ENCODE measurements around the gene NCK1.
"Not testable (repeated sequence)": the region's sequence is repeated elsewhere in the genome, so short reads cannot be mapped to it uniquely, and the experiment has no call there.

The NCK1 gene

DNA sequence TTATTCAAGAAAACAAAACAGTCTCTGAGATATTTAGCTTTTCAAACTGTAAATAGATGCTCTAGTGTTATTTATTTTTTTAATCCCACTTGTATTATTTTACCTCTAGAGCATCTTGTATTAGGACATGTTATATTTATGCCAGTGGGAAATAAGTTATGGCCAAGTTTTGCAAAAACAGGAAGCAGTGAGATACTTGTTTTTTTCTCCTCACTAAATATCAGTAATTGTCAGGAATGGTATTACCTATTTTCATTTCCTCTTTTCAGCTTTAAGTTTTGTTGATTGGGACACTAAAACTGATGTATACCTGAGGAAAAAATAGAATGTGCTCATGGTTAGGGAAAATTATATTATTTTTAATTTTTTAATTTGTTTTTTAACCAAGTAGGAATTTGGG lies 87.1 kb downstream of the NCK1 start:
- DNase-seq (ENCODE audit: low spot score), result no peak

DNA sequence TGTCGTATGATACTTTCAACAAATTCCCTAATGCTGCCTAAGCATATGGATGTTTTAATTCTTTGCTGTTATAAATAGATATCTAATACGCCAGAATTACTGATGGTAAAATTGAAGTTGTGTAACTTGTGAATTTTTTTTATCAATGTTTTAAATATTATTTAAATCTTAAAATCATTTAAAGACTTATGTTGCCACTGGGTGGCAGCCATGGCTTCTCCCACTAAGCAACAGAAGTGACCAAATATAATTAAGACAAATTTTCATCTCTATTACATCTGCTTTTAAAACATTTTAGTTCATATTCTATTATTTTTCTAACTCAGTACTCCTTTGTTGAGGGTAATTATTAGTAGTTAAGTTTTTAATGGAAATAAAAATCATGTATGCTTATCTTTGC lies 87.7 kb downstream of the NCK1 start:
- no peak for DNase-seq (ENCODE audit: low spot score)

DNA sequence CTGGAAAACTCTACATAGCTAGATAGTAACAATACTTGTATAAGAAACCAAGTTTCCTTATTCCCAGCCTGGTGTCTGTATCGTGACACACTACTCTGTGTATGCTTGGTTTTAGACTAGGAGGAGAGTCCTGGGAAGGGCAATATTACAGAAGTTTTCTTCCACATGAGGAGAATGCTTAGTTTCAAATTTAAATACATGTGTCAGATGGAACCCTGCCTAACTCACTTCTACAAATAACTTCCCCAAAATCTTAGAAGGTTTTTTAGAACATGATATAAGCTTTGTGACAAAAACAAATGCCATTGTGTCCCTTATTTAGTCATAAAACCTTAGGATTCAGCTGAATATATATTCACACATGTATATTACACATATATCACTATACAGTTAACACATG lies 88.6 kb downstream of the NCK1 start:
- no peak for DNase-seq (ENCODE audit: low spot score)

DNA sequence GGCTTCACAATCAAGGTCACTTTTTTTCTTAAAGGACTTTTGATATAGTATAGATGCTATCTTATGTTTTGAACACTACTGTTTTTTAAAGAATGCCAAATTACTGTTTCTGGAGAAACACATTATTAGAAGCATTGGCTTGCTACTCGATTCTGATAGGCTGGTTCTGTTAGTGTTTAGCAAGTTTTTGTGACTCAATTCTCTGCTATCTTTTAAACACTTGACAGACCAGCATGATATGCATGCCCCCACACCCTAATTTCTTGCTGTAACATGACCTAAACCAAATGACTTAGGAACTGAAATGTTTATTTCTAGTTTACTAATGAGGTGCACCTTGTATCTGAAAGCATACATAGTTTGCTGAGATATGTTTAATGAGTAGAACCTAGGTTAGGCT lies 90.3 kb downstream of the NCK1 start:
- no peak for DNase-seq (ENCODE audit: low spot score)

DNA sequence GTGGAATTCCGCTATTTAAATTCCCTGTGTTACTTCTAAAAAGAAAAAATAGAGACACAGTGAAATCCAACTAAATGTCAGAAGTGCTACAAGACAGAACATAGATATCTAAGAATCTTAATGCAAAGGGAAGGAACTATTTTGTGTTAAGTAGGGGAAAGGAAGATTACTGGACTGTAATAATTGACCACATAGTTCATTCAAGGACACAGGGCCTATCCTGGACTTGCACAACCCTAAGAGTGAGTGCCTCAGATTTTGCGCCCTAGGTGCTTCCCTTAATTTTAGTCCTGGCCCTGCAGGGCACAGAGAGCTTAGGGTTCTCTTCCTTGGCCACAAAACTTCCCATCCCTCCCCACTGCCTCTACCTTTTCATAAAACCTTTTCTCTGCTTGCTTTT lies 92.2 kb downstream of the NCK1 start:
- DNase-seq (ENCODE audit: low spot score), result no peak

DNA sequence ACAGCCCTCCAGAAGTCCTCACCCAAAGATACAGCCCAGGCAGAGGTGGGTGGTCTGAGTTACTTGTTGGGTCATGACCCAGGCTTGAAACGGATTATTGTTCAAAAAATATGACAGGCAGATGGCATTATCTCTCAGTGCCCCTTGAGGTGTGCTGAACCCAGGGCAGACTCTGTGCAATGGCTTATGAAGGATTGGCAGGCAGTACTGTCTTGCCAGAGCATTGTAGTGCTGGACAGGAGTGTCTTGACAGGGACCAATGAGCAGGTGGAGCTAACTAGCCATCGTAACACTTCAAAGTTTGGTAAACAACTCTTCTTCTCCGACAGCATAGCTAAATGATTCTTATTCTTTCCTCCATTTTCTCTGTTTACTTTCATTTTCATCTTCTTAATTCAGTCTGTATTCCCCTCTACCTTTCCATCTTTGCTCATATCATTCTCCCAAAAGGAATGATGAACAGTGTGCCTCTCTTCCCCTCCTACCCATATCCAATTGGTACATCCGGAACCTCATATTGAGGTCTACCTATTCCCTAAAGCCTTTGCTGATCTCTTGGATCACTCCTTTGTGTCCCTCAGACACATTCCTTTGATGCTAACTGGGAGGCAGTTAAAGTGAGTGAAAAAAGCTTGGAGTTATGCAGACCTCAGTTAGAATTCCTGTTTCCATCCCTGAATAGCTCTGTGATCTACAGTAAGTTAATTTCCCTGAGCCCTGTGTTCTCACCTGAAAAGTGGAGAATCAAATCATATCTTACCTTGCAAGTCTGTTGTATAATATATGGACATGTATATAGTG lies 93.2 kb downstream of the NCK1 start:
- DNase-seq (ENCODE audit: low spot score), result peak; percentile 34

DNA sequence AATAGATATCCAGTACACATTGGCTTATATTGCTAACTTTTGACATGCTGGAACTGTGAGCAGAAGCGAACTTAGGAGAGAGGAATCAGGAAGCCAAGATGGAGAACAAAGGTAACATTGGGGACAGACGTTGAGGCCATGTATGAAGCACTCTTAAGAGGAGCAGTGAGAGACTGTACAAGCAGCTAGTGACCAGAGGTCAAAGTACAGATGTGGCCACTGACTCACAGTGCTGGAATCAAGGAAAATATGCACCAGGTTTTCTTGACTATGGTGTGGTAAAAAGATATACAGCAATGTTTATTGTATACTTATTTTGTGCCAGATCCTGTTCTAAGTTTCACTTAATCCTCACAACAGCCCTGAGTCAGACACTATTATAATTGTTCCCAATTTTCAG lies 93.8 kb downstream of the NCK1 start:
- DNase-seq (ENCODE audit: low spot score), result peak; percentile 83

DNA sequence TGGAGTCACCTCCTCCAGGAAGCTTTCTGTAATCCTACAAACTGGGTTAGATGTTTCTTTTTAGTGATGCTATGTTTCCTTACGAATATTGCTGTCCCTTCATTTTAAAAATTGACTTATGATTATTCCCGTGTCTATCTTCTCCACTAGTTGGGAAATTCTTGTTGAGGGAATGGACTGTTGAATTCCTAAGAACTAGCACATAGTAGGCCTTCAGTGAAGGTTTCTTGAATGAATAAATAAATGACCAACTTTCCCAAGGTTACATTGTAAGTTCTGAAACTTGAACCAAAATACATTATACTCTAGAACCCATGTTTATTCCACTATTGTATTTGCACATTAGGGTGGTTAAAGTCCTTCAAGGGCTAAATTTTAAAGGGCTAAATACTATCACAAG lies 95.0 kb downstream of the NCK1 start:
- DNase-seq (ENCODE audit: low spot score), result no peak

DNA sequence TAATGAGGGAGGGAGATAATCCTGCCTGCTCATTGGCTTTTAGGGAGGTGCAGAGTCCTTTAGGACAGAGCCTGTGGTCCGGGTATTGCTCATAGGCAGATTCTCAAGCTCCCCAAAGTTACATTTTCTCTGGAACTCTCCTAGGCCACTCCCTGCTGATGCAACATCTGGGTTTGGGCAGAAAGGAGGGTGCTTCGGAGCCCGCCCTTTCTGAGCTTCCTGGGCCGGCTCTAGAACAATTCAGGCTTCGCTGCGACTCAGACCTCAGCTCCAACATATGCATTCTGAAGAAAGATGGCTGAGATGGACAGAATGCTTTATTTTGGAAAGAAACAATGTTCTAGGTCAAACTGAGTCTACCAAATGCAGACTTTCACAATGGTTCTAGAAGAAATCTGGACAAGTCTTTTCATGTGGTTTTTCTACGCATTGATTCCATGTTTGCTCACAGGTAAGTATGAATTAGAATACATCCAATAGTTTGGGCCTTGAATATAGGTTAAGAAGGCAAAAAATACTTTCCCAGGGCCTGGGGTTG lies 95.8 kb downstream of the NCK1 start, which contains the start of gene IL20RB:
IL20RB (plus strand) TSS at position 233 of the 538 bp plus-strand sequence; CDS start at position 364, 131 bp downstream.
- DNase-seq (ENCODE audit: low spot score), result no peak

DNA sequence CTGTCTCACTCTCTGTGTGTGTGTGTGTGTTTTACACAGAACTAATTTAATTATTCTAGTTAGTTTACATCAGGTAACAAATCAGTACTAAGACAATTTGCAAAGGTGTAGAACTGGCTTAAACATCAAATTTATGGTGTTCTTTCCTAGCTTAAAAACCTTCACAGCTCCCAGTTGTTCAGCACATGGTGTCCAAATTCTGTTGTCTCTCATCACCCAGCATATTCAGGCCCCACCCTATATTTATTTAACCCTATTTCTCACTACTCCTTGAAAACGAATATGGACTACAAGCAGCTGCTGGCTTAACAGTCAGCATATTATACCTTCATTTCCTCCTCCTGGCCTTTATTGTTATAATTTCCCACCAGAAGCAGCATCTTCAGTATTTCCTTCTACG lies 96.9 kb downstream of the NCK1 start:
- DNase-seq (ENCODE audit: low spot score), result no peak

DNA sequence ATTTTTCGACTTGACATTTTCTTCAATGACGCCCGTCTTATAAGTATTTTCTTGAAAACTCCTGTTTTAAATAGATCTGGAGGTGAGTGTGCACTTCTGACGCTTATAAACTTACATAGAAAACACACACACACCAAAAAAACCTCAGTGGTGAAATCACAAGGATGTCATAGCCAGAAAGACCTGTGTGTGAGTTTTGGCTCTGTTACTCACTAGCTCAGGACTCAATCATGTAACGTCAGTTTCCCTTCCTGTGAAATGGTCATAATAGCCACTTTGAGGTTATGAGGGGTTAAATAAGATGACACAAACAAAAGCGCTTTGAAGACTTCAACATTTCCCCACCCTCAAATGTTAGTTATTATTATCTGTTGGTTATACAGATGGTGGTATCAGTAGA lies 97.6 kb downstream of the NCK1 start:
- no peak for DNase-seq (ENCODE audit: low spot score)

DNA sequence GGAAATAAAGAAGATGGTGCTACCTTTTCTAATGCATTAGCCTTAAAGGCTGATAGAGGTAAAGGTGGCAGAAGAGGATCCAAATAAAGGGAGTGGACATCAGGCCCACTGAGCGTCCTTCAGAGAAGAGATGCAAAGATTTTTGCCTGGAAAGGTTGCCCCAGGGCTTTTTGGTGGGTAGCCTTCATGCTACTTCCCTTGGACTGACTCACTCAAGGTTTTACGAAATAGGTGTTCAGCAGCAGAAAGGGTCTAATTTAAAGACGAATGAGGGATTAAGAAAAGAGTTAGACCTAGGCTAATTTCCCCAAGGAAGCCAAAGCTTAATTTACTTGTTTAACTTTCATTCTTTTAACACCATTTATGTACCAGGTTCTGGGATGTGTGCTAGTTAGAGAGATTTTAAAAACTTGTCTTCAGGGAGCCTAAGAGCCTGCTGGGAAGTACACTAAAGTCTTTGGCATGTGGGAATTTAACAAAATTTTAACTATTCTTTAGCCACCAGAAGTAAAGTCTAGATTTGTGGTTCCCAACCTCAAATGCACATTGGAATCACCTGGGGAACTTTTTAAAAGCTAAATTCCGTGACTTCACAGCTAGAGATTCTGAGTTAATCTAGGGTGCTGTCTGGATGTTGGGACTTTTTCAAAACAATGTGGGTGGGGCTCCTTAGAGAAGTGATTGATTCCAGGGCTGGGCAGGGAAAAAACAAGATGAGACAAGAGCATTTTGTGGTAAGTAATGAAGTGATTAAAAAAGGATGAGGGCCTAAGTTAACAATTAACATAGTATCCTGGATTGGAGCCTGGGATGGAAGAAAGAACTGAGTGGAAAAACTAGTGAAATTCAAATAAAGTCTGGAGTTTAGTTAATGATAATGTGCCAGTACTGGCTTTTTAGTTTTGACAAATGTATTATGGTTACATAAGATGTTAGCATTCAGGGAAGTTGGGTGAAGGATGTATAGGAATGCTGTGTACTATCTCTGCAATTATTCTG lies 99.1 kb downstream of the NCK1 start:
- DNase-seq (ENCODE audit: low spot score), result peak; percentile 86

DNA sequence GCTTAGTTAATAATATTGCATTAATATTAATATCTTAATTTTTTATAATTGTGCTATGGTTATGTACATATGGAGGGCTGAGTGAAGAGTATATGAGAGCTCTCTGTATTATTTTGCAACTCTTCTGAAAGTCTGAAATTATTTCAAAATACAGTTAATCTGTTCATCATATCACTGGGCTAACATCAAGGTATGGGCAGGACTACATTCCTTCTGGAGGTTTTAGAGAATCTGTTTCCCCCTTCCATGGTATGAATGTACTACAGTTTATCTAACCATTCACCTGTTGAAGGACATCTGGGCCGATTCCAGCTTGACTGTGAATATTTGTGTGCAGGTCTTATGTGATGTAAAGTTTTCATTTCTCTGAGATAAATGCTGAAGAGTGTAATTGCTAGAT lies 100.9 kb downstream of the NCK1 start:
- DNase-seq (ENCODE audit: low spot score), result no peak

DNA sequence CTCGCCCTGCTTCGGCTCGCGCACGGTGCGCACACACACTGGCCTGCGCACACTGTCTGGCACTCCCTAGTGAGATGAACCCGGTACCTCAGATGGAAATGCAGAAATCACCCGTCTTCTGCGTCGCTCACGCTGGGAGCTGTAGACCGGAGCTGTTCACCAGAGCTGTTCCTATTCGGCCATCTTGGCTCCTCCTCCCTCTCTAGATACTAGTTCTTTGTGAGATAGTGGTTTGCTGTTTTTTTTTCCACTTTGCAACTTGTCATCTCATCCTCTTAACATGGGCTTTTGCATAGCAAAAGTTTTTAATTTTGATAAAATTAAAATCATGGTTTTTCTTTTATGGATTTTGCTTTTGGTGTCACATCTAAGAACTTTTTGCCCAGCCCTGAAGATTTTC lies 107.5 kb downstream of the NCK1 start:
- not testable (repeated sequence) for DNase-seq (ENCODE audit: low spot score)

DNA sequence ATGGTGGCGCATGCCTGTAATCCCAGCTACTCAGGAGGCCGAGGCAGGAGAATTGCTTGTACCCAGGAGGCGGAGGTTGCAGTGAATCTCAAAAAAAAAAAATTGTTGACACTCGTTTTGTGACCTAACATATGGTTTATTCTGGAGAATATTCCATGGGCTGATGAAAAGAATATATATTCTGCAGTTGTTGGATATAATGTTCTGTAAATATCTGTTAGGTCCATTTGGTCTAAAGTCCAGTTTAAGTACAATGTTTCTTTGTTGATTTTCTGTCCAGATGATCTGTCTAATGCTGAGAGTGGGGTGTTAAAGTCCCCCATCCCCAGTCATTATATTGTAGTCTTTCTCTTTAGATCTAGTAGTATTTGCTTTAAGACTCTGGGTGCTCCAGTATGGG lies 111.3 kb downstream of the NCK1 start:
- DNase-seq (ENCODE audit: low spot score), result no peak

DNA sequence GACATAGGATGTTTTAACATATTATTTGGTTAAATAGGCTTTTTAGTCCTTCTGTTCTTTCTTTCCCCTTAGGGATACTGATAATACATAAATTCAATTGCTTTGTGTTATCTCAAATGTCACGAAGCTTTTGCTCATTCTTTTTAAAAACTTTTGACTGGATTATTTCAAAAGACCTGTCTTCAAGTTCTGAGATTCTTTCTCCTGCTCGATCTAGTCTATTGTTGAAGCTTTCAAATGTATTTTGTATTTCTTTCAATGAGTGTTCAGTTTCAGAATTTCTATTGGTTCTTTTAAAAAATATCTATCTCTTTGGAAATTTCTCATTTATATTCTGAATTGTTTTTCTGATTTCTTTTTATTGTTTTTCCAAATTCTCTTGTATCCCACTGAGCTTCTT lies 112.7 kb downstream of the NCK1 start:
- no peak for DNase-seq (ENCODE audit: low spot score)

DNA sequence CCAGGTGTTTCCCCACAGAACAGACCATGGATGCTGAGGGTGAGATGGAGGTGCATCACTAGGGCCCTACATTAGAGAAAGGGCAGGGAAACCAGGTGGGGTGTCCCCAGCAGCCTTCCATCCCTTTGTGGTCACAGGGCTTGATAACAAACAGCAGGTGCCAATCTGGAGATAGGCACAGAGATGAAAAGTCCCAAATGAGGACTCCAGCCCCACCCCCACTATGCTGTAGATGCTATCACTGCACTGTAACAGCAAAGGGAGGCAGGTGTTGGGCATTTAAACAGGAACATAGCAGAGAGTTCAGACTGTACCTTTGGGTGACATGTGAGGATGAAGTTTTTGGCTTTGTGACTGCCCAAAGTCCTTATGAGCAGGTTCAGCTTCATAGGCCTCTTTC lies 117.2 kb downstream of the NCK1 start:
- DNase-seq (ENCODE audit: low spot score), result no peak

DNA sequence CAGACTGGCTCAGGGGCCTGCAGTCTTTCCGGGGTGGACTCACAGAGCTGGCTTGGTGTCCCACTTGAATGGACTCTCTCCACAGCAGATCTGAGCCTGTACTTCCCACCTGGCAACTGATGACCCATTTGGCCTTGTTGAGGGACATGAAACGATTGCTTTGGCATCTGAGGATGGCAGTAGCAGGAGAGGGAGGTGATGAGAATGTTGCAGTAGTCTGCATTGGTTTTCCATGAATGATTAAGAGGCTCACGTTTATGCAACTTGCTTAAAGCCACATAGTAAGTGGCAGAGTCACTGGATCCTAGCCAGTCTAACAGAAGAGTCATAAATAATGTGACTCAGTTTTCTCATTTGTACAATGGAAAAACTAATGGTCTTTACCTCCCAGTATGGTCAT lies 117.7 kb downstream of the NCK1 start:
- DNase-seq (ENCODE audit: low spot score), result peak; percentile 83

DNA sequence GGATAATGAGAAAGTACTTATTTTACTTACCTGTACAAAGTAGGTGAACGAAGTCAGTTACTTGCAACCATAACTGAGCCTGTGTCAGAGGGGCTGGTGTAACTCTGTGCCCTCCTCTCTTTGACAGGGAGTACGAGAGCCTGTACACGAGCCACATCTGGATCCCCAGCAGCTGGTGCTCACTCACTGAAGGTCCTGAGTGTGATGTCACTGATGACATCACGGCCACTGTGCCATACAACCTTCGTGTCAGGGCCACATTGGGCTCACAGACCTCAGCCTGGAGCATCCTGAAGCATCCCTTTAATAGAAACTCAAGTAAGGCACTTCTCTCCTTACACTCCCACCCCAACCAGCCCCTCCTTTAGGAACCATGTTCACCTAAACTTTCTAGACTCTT lies 120.0 kb downstream of the NCK1 start:
- DNase-seq (ENCODE audit: low spot score), result no peak

DNA sequence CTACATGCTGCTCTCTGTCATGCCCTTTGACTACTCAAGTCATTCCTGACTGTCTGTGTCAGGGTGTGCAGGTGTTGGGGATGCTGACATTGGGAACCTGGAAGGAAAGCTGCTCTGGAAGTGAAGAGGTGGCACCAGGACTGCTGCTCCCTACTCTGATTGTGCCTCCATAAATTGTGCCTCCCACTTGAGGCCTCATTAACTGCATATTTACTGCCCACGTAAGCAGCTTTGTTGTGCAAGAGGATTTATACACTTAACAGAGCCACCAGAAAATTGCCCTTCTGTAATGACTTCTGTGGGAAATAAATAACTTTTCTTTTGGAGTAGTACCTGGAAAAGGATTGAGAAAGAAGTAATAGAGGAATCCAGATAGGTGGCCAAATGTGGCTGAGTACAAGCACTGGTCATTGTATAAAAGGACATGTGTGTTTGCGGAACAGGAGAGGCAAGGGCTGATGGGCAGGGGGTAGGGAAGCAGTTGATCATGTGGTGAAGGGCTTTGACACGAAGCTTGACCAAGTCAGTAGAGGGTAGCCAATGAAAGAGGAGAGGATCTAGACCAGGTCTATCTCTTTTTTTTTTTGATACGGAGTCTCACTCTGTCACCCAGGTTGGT lies 120.6 kb downstream of the NCK1 start:
- DNase-seq (ENCODE audit: low spot score), result no peak

DNA sequence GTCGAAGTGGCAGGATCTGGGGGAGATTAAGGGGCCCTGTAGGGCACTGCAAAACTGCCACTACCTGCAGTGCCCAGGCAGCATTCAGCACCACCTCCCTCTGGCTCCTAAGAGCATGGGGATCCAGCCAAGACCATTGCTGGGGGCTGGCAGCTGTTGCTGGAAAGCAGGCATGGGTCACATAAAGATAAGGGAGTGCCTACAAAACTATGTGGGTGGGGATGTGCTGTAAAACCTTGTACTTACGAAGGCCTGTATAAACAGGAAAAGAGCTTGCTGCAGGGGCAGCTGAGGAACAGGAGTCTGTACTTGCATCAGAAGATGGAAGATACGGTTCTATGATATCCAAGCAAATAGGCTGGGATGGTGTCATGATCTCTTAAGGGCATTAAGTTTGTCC lies 122.8 kb downstream of the NCK1 start:
- DNase-seq (ENCODE audit: low spot score), result no peak

DNA sequence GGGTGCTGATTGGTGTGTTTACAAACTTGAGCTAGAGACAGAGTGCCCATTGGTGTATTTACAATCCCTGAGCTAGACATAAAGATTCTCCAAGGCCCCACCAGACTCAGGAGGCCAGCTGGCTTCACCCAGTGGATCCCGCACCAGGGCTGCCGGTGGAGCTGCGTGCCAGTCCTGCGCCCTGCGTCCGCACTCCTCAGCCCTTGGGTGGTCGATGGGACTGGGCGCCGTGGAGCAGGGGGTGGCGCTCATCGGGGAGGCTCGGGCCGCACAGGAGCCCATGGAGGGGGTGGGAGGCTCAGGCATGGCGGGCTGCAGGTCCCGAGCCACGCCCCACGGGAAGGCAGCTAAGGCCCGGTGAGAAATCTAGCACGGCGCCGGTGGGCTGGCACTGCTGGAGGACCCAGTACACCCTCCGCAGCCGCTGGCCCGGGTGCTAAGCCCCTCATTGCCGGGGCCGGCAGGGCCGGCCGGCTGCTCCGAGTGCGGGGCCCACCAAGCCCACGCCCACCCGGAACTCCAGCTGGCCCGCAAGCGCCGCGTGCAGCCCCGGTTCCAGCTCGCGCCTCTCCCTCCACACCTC lies 125.5 kb downstream of the NCK1 start:
- not testable (repeated sequence) for DNase-seq (ENCODE audit: low spot score)
